ENCODE results near the gene WDR81. TPM values are rescaled to one million over a fixed set of nuclear protein-coding genes. Genes with fewer than 3 reads are reported as not detected.

The WDR81 gene
- total and polyA plus RNA-seq, 10 of the 15 experiments (the other 5 are each of a cell fraction or from before 2014, with no cell fraction given) = 0.13 to 22.4 (median 7.3) TPM; not detected in 1

- TF ChIP-seq PKNOX1 (IDR thresholded peaks at IDR 0.05) = 0 out of 2 replicates have a peak, but pooled peaks have one; percentile 27
- no peak for TF ChIP-seq CHD4 (IDR thresholded peaks at IDR 0.05)
- TF ChIP-seq DPF2 (IDR thresholded peaks at IDR 0.05) = peak; percentile 47; the same call in 1 of the 2 replicates
- TF ChIP-seq GABPA (IDR thresholded peaks at IDR 0.05; ENCODE audit: low read depth) = no peak
Measured at GRCh38 chr17:1736348-1737281, 12.1 kb downstream of the WDR81 start (continued).

GRCh38 chr17:1737531-1738291, 13.2 kb downstream of the WDR81 start:
- ChIA-PET SMC1A (ENCODE audit: uncharacterized antibody, unreplicated experiment) (interaction anchor here (1.2 to 2.0 kb wide), 4 partner anchors 14 to 21 kb away, joined by 3 to 5 read pairs (median 4); partner anchors contain the start of gene WDR81), RAD21 (ENCODE audit: unreplicated experiment) (interaction anchor here (1.8 to 2.2 kb wide), 2 partner anchors 16 to 97 kb away, joined by 8 to 24 read pairs; partner anchors contain the start of gene WDR81), CTCF (interaction anchor here (0.8 to 1.0 kb wide), 2 partner anchors 46 to 130 kb away, joined by 3 read pairs; no protein-coding TSS in a partner anchor), POLR2A (interaction anchor here (0.6 to 2.7 kb wide), 3 partner anchors 21 to 70 kb away, joined by 3 to 13 read pairs (median 5); no protein-coding TSS in a partner anchor)
- TF ChIP-seq TCF7 (IDR thresholded peaks at IDR 0.05; ENCODE audit: borderline replicate concordance) (no peak), ZNF207 (IDR thresholded peaks at IDR 0.05; ENCODE audit: borderline replicate concordance) (no peak), POLR2A (IDR thresholded peaks at IDR 0.05; ENCODE audit: low read depth, low read length) (peak; percentile 40; the same call in 1 of the 2 replicates), PAX8 (IDR thresholded peaks at IDR 0.05) (no peak), NKRF (conservative IDR thresholded peaks at IDR 0.05) (no peak), HSF1 (IDR thresholded peaks at IDR 0.05; ENCODE audit: low read depth, low read length) (no peak), LARP7 (IDR thresholded peaks at IDR 0.05) (no peak), NBN (IDR thresholded peaks at IDR 0.05) (no peak)
- H3K79me2 ChIP-seq (ENCODE audit: control insufficient read depth, insufficient read depth, low read length) = no peaks in the 10 kb centered on the region
- ATAC-seq = no peak
- WGBS (ENCODE audit: insufficient coverage, insufficient replicate concordance, low lambda C conversion rate, missing lambda C conversion rate) = 90% methylated on average over 20 of the region's 21 CpGs
- intact Hi-C loops (cut with micrococcal nuclease; ENCODE audit: unreplicated experiment) (no loop called here), in situ Hi-C loops (cut with MboI) (no loop called here)
- no peak overlapping the region for H3K27ac ChIP-seq (ENCODE audit: control insufficient read depth, insufficient read depth)
- H2AFZ ChIP-seq (ENCODE audit: control insufficient read depth, low read depth, low read length) = no peak overlapping the region
- no peak overlapping the region for H3K9ac ChIP-seq (ENCODE audit: control insufficient read depth, insufficient read depth, low read length)
- H3K36me3 ChIP-seq (ENCODE audit: control insufficient read depth in 2 of 2, insufficient read depth in 2 of 2, low read length in 1 of 2) = no peaks in the 10 kb centered on the region; a peak in 1 of 4 replicates
- TSS peak; percentile 53 for BruUV-seq (replicated peaks)
- H3K9me3 ChIP-seq (replicated peaks; ENCODE audit: control insufficient read depth, insufficient read depth, low read length) = no peaks in the 10 kb centered on the region
- no peaks in the 10 kb centered on the region for H3K27me3 ChIP-seq (replicated peaks in 1 of 2; ENCODE audit: control insufficient read depth in 2 of 2, insufficient read depth in 2 of 2, low read length in 1 of 2)
- no peak overlapping the region for H3K4me3 ChIP-seq
- no peak overlapping the region for H3K4me2 ChIP-seq (ENCODE audit: control insufficient read depth, insufficient read depth)
- no peak for FAIRE-seq
- H4K20me1 ChIP-seq (ENCODE audit: control insufficient read depth, insufficient read depth) = no peaks in the 10 kb centered on the region
- peaks cover 22% of the 10 kb centered on the region for H3K4me1 ChIP-seq (ENCODE audit: control insufficient read depth, insufficient read depth, low read length)
- DNase-seq (ENCODE audit: low read depth, low spot score) = no peak

Measured in GM12878 (cell line).